SU-DHL-6 (cell line): ENCODE results near the gene MXD1.

Source experiments
- EZH2phosphoT487 ChIP-seq: fragments of 200-600 bp; sonication (generic), shearing (Covaris generic); conservative IDR thresholded peaks from 2 replicates; pipeline ENCODE4 v1.6.1; 2018; ENCODE audit warnings: mild to moderate bottlenecking, antibody characterized with exemption, low read length, moderate library complexity, mixed read lengths
- TF ChIP-seq, protein P1 (sequence below): fragments of 200-600 bp; sonication (generic); IDR thresholded peaks from one replicate; pipeline ENCODE4 v1.5.1; 2017; ENCODE audit warnings: antibody characterized with exemption, mild to moderate bottlenecking, low read length, moderate library complexity; ENCODE audit not compliant: insufficient read depth, poor library complexity, severe bottlenecking

GRCh38 chr2:69957965-69958364 is 43.1 kb downstream of the MXD1 start:
- TF ChIP-seq, protein P1, sequence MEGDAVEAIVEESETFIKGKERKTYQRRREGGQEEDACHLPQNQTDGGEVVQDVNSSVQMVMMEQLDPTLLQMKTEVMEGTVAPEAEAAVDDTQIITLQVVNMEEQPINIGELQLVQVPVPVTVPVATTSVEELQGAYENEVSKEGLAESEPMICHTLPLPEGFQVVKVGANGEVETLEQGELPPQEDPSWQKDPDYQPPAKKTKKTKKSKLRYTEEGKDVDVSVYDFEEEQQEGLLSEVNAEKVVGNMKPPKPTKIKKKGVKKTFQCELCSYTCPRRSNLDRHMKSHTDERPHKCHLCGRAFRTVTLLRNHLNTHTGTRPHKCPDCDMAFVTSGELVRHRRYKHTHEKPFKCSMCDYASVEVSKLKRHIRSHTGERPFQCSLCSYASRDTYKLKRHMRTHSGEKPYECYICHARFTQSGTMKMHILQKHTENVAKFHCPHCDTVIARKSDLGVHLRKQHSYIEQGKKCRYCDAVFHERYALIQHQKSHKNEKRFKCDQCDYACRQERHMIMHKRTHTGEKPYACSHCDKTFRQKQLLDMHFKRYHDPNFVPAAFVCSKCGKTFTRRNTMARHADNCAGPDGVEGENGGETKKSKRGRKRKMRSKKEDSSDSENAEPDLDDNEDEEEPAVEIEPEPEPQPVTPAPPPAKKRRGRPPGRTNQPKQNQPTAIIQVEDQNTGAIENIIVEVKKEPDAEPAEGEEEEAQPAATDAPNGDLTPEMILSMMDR = no peak
- no peak for TF ChIP-seq EZH2phosphoT487
